HG03432 (cell line): ENCODE measurements around the gene MTG2.
A peak's percentile ranks its signal among the peaks of the same experiment; 100 is the strongest.

Experiments
- ATAC-seq: cut with Tn5 transposase; IDR thresholded peaks from one replicate; pipeline ENCODE4 v1.9.1; 2021; ENCODE audit warnings: mild to moderate bottlenecking, moderate library complexity; ENCODE audit not compliant: unreplicated experiment

Gene MTG2, protein sequence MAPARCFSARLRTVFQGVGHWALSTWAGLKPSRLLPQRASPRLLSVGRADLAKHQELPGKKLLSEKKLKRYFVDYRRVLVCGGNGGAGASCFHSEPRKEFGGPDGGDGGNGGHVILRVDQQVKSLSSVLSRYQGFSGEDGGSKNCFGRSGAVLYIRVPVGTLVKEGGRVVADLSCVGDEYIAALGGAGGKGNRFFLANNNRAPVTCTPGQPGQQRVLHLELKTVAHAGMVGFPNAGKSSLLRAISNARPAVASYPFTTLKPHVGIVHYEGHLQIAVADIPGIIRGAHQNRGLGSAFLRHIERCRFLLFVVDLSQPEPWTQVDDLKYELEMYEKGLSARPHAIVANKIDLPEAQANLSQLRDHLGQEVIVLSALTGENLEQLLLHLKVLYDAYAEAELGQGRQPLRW

DNA sequence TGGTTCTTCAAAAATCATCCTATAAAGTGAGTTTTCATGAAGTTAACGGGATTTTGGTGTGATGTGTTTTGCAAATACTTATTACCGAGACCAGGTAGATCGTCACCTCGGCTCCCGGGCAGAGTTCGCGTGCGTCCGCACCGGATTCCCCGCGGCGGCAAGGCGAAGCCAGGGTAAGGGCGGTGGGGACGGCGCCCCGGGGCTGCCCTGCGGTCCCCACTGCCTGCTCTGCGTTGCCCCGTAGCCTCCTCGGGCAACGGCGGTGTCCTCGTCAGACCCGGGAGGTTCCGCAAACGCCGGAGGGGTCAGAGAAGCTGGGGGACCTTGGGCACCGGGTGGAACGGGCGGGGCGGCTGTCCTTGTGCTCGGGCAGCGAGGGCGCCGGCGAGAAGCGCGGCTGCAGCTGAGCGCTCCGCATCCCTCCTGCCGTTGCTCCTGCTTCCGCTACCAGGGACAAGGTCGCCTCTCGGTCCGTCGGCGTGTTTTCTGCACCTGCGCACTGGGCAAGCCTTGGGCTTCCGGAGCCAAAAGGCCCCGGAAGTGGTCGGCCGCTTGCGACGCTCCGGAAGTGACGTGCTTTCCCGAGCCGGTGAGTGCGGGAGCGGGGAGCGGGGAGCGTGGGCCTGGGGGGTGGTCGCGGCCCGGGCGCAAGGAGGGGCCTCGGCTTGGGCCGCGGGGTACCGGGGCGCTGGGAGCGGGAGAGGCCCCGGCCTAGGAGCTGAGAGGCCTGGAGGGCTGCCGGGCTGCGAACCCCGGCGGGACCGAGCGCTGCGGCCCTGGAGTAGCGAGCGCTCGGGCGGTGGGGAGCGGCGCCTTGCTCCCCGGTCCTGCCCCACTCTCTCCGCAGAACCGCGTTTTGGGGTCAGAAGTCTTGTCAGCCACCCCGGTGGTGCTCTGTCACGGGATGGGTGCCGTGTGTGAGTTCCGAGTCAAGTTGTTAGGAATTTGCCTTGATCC is at the start of gene MTG2:
MTG2 (plus strand) TSS at position 560 of the 957 bp plus-strand sequence. CDS start 10,393 bp downstream, outside the sequence.
- peak; percentile 94 for ATAC-seq

DNA sequence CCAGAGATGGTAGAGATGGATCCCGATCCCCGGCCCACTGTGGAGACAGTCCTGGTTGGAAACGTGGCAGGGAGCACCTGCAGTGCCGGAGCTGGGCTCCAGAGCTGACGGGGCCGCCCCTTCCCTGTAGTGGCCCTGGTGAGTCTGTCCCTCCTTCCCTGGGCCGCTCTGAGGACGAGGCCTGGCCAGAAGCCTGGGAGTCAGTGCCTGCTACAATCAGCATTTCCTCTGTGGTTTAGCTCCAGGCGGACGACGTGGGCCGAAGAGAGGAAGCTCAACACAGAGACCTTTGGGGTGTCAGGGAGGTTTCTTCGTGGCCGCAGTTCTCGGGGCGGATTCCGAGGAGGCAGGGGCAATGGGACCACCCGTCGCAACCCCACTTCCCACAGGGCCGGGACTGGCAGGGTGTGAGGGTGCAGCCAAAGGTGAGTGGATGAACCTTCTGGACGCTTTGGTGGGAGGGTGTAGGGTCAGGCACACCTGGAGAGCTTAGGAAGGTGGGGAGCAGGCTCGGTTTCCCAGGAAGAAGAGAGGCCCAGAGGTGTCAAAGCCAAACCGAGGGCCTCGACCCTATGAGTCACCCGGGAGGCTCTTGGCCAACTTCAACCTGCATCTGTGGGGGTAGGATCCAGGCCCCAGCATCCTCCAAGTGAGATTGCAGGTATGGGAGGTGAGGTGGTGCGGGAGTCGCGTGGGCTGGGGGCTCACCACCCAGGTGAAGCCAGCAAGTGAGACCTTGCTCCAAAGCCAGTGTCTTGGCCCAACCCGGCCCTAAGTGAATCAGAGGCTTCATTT is 49.6 kb upstream of the MTG2 start:
- ATAC-seq: no peak

DNA sequence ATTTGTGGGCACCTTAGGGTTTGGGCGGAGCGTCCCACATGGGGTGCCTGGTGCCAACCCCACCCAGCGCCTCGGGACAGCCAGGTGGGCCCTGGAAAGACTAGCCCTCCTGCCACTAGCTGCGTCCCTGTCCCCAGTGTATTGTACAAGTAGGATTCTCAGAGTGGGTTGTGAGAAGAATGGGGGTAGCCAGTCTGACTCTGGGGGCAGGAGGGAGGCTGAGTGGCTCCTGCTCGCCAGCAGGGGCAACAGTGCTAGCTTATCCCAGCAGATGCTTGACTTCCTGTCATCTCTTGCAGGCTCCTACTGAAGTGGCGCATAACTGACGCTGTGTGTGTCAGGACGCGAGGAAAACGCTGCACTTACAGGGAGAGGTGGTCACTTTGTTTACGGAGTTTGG is 49.0 kb upstream of the MTG2 start:
- ATAC-seq: no peak

DNA sequence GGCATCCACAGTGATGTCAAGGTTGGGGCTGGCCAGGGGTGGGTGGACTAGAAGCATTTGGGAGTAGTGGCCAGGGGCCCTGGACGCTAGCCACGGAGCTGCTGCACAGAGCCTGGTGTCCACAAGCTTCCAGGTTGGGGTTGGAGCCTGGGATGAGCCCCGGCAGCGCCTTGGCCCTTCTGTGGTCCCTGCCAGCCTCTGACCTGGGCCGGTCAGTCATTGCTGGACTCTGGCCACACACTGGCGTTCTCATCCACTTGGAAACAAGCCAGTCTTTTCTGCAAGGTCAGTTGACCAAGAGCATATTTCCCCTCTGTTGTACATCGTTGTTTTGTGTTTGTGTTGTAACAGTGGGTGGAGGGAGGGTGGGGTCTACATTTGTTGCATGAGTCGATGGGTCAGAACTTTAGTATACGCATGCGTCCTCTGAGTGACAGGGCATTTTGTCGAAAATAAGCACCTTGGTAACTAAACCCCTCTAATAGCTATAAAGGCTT is 48.0 kb upstream of the MTG2 start:
- no peak for ATAC-seq

DNA sequence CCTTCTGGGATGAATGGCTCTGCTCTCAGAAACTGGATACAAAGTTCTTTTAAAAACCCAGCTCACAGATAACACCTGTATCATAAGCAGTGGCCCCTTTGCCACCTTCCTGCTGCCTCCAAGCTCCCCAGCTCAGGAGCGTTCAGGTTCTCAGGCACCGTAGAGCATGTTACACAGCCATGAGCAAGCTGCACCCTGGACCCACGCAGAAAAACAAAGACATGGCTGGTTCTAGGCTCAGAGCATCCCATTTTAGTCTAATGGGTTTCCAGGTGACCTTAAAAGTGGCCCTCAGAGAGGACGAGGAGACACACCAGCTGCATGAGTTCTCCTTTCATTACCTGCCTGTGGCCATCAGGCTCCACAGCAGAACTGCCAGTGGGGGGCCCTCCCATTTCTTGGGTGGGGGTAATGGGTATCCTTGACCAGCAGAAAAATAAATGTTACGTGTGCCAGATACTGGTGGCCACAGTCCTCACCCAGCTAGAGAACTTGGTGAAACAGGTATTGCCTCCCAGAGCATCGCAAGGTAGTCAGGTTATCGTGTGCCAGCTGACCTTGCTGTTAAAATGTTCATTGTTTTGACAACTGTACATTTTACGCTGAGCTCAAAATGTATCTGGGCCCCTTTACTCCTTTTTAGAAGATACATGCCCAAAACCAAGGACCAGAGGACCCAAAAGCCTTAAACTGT is 47.1 kb upstream of the MTG2 start:
- ATAC-seq: no peak

DNA sequence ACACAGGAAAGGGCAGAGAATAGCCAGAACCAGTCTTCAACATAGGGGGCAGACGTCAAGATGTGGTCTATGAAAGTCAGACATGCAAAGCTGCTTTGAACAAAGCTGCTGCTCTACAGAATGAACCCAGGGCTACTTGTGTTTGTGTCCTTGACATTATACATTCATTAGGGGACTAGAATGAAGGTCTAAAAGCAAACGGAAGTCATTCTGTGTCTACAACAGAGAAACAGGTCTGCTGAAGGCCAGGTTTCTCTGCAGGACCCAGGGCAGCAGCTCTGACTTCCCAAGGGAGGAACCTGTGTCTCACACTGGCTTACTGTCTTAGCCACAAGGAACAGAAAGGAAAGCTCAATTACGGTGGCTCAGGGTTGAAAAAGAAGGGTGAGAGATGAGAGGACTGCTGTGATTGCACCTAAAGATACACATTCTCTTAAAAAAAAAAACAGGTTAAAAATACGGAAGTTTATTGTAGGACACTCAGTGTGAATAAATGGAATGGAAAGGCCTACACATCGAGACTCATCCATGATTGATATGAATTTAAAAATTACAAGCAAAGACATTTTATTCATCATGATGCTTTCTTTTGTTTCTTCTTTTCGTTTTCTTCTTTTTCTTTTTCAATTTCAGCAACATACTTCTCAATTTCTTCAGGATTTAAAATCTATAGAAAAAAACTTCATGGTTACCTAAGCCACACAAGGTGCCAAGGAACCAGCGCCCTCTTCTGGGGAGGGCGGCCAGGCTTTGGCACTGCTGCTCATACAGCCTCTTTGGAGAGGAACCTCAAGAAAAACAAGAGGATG is 46.3 kb upstream of the MTG2 start:
- ATAC-seq: no peak

DNA sequence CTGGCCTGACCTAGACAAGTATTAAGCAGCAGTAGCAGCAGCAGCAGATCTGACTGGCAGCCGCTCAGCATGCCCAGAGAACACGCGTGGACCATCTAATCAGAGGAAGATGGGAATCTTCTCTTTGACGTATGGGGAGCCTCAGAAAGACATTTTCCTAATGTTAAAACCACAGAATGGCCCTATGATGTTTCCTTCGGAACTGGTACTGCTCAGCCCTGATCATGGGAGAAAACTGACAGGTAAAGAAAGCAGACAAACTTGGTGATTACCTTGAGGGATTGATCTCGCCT is 45.8 kb upstream of the MTG2 start:
- no peak for ATAC-seq

DNA sequence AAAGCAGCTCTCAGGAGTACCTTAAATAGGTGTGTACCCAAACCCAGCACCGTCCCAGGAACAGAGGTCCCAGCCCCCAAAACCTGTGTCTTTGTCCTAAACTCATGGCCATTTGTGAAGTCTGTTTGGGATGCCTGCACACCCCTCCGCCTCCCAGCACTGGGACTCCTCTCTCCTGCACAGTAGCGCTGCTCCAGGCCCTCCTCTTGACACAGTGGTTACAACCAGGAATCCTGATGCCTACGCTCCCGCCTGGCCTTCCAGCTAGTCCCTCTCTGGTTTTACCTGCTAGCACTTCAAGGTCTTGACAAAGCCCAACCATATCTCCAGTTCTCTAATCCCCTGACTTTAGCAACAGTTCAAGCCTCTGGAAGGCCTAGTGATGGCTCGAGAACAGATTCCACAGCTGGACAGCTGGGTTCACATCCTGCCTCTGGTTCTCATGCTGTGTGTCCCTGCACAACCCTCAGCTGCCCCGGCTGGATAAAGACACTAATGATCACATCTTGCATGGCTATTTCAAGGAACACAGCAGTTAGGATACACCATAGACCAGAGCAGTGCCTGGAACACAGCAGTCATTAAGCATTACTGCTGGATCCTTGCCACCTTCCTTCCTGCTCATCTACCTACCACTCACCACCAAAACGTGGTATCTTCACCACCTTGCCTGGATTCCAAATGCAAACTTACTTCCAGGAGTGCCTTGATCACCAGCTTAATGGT is 45.2 kb upstream of the MTG2 start:
- no peak for ATAC-seq

DNA sequence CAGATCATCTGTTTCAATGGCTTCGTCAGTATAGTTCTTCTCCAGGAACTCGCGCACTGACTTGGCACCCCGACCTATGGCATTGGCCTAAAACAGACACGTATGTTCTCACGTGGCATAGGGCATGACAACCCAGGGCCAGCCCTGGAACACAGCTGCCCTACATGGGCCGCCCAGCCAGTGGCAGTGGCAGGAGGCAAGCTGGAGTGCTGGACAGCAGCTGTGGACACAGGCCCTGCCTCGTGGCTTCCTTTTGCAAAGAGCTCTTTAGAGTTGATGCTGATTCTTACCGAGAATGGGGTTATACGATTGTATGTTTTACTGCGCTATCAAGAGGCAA is 44.7 kb upstream of the MTG2 start:
- ATAC-seq: no peak

DNA sequence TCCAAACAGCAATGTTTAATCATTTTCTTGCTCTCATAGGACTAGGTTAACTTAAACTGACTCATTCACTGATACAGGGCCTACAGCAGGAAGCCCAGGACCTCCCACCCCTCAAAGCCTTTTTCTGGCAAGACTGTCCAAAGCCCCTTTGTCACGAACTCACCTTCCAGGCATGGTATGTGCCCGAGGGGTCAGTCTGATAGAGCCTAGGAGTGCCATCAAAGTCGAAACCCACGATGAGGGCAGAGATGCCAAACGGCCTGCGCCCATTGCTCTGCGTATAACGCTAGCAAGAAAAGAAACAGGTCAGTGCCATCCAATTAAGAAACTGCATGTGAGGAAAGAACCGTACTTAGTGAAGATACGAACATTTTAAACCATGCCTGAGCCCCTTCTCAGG is 43.9 kb upstream of the MTG2 start:
- no peak for ATAC-seq

DNA sequence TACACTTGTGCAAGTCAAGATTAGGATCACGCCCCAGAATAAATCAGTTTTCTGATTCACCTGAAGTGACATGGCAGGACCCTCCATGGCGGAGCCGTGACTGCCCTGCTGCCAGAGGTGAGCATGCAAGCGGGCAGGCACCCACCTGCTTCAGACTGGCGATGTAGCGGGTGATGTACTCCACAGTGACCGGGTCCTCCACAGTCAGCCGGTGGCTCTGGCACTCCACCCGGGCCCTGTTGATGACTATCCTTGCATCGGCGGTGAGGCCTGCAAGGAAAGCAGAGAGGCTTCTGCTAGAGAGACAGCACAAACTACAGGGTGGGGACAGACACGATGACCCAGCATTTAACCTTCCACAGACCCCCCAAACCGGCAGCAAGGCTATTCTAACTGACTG is 43.2 kb upstream of the MTG2 start:
- ATAC-seq: no peak

DNA sequence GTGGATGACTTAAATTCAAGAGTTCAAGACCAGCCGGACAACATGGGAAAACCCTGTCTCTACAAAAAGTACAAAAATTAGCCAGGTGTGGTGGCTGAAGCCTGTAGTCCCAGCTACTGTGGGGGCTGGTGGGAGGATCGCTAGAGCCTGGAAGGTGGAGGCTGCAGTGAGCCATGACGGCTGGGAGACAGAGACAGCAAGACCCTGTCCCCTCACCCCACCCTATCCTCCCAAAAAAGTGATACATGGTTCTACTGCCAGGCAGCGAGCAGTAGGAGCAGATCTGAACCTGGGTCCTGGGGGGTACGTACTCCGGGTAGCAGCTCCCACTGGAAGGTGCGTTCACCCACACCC is 41.8 kb upstream of the MTG2 start:
- no peak for ATAC-seq

DNA sequence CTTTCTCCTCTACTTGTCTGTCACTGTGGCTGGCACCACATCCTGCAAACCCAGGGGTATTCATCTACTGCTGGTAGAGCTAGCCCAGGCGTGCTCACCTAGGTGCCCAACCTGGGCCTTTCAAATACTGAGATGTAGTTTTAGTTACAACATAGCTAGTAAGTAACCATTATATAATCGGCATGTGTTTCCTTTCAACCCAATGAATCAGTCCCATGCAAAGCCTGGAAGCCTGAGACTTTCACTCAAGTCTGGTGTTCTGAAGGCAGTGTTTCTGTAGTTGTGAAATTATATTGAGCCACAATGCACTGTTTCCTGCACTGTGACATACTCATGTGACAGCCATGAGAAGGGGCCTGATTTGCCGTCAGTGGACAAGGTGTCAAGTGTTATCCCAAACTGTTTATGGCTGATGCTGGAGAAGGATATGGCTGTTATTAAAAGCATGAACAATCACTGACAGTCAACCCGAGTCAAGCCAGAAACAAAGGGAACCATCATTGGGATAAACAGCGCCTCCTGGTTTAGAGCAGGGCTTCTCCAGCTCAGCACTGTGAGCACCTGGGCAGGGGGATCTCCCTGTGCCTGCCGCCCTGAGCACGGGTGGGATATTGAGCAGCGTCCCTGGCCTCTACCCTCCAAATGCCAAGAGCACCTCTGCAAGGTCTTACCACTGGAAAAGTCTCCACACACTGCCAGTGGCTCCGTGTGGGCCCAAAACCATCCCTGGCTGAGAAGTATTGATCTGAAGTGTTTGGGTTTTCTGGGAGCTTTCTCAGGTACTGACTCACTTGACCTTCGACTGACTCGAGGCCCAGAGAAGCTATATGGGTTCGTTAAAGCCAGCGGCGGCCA is 41.2 kb upstream of the MTG2 start:
- ATAC-seq: no peak

DNA sequence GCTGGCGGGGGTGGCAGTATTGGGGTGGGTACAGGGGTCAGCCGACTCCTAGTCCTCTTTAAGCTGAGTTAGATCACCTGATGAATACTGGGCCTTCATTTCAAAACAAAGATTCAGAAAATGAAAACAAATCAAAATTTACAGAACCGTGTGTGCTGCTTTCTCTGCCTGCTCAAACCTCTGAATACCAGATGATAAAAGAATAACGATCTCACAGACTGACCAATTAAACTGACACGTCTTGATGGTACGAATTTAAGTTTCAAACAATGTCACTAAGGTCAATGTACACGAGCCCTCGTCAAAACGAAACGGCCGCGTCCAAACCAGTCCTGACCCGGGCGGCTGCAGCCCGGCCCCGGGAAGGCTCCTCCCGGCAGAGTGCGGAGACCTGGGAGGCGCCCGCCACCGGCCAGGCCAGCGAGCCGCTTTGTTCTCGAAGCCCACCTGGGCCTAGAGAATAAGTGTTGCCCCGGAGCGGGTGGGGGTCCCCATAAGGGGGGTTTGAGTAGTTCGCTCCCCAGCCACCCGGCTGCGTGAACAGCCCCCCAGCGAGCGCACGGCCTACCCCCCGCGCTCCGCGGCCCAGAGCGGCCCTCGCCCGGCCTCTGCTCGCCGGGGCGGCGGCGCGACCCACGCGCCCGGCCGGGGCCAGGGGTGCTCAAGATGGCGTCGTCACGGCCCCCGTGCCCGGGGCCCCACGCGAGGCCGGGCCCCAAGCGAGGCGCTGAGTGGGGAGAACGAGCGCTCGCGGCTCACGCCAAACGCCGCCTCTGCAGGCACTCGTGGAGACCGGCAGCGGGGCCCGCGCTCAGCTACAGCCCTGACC is 40.4 kb upstream of the MTG2 start:
- ATAC-seq: peak; percentile 19

DNA sequence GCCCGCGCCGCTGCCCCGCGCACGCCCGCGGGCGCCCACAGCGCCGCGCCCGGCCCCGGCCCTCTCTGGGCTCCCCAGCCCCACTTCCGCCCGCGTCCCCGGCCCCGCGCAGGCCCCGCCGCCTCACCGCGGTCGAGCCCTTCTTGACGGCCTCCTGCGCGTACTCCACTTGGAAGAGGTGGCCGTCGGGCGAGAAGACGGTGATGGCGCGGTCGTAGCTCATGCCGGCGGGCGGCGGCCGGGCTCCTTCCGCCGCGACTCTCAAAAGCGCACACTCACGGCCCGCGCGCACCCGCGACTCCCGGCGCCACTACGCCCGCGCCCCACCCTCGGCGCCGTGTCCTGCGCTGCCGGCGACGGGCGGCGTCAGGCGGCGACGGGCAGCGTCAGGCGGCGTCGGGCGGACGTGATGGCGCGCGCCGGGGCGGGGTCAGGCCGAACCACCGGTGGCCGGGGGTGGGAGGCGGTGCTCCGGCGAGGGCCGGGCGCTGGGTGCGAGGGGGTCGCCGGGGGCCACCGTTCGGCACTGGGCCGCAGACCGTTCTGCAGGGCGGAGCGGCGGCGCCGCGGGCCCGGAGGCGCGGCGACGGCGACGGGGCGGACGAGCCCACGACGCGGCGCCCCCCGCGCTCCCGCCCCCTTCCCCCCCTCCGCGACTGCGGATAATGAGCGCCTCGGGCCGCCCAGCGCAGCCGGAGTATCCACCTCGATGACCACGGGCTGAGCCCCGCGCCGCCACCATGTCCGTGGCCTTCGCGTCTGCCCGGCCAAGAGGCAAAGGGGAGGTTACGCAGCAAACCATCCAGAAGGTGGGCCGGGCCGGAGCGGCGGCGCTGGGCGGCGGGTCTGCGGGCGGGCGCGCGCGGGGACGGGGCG is 39.5 kb upstream of the MTG2 start, which contains the start of the genes PSMA7 and SS18L1:
PSMA7 (minus strand) TSS at position 314 of the 876 bp plus-strand sequence; CDS start at position 223, 91 bp downstream.
SS18L1 (plus strand) TSS at position 689 of the 876 bp plus-strand sequence; CDS start at position 741, 52 bp downstream.
- ATAC-seq: peak; percentile 83
